GM12875 (cell line): ENCODE data around the gene TEKTIP1.
A peak's percentile ranks its signal among the peaks of the same experiment; 100 is the strongest.
"Not testable (repeated sequence)": the region's sequence is repeated elsewhere in the genome, so short reads cannot be mapped to it uniquely, and the experiment has no call there.

ENCODE experiments used
- H3K4me3 ChIP-seq: one replicate; pipeline ENCODE4 v1.5.1; 2011; ENCODE audit warnings: low read depth, low read length, control low read depth
- CTCF ChIP-seq: IDR thresholded peaks from 2 replicates; pipeline ENCODE4 v1.5.1; 2011; ENCODE audit warnings: low read depth, mild to moderate bottlenecking, control low read depth, inconsistent platforms, low read length, moderate library complexity, borderline replicate concordance; ENCODE audit not compliant: insufficient read depth

Gene TEKTIP1

GRCh38 chr19:3526507-3527237 is 12.3 kb upstream of the TEKTIP1 start:
- no peak overlapping the region for H3K4me3 ChIP-seq
- TF ChIP-seq CTCF: 0 out of 2 replicates have a peak, but pooled peaks have one; percentile 6

- TF ChIP-seq CTCF: no peak
- H3K4me3 ChIP-seq: no peak overlapping the region
Measured at GRCh38 chr19:3527238-3527910, 11.6 kb upstream of the TEKTIP1 start.

GRCh38 chr19:3528080-3528479 is 10.9 kb upstream of the TEKTIP1 start:
- no peak for TF ChIP-seq CTCF

GRCh38 chr19:3528539-3529211 is 10.3 kb upstream of the TEKTIP1 start:
- H3K4me3 ChIP-seq: no peak overlapping the region
- TF ChIP-seq CTCF: no peak

More at GRCh38 chr19:3528080-3528479, 10.9 kb upstream of the TEKTIP1 start:
- H3K4me3 ChIP-seq: no peak overlapping the region

- not testable (repeated sequence) for H3K4me3 ChIP-seq
Measured at GRCh38 chr19:3529299-3529698, 9.7 kb upstream of the TEKTIP1 start.

- no peak for TF ChIP-seq CTCF
- no peak overlapping the region for H3K4me3 ChIP-seq
Measured at GRCh38 chr19:3530389-3530788, 8.6 kb upstream of the TEKTIP1 start.

- no peak for TF ChIP-seq CTCF
Measured at GRCh38 chr19:3531716-3532115, 7.3 kb upstream of the TEKTIP1 start.

More at GRCh38 chr19:3531716-3532115, 7.3 kb upstream of the TEKTIP1 start:
- H3K4me3 ChIP-seq: no peak overlapping the region
